SK-N-MC (cell line): ENCODE data around the gene UBD.

ENCODE experiments used
- DNase-seq: peaks from one replicate; pipeline ENCODE4 v3.0.0-alpha.2; 2011; ENCODE audit warnings: low read depth, low spot score
- H3K27ac ChIP-seq: fragments of 200-600 bp; sonication (generic); 2 replicates; pipeline ENCODE4 v1.5.1; 2016; ENCODE audit warnings: mixed run types
- H3K36me3 ChIP-seq: fragments of 200-600 bp; sonication (generic); 2 replicates; pipeline ENCODE4 v1.6.1; 2017; ENCODE audit warnings: antibody characterized with exemption, low read length, mixed read lengths; ENCODE audit not compliant: insufficient read depth
- H3K4me3 ChIP-seq: fragments of 200-600 bp; sonication (generic); 2 replicates; pipeline ENCODE4 v1.5.1; 2016
- H3K9ac ChIP-seq: fragments of 200-600 bp; sonication (generic); 2 replicates; pipeline ENCODE4 v1.8.0; 2017; ENCODE audit warnings: mixed run types, mixed read lengths; ENCODE audit not compliant: insufficient read length
- H3K9me3 ChIP-seq: fragments of 200-600 bp; sonication (generic); 2 replicates; pipeline ENCODE4 v1.6.1; 2017; ENCODE audit warnings: low read depth, mild to moderate bottlenecking, antibody characterized with exemption, low read length, moderate library complexity, mixed read lengths
- EZH2 ChIP-seq: fragments of 200-600 bp; sonication (generic); IDR thresholded peaks from one replicate; pipeline ENCODE4 v1.6.1; 2017; ENCODE audit warnings: antibody characterized with exemption
- FOXP2 ChIP-seq: optimal IDR thresholded peaks from 2 replicates; pipeline ENCODE3; 2011; ENCODE audit warnings: mild to moderate bottlenecking, moderate library complexity; ENCODE audit not compliant: insufficient read depth; ENCODE audit errors: extremely low read length, control extremely low read depth
- POLR2AphosphoS5 ChIP-seq: IDR thresholded peaks from 2 replicates; pipeline ENCODE4 v1.6.1; 2012; ENCODE audit warnings: mild to moderate bottlenecking, low read depth, low read length, borderline replicate concordance

UBD gene

DNA sequence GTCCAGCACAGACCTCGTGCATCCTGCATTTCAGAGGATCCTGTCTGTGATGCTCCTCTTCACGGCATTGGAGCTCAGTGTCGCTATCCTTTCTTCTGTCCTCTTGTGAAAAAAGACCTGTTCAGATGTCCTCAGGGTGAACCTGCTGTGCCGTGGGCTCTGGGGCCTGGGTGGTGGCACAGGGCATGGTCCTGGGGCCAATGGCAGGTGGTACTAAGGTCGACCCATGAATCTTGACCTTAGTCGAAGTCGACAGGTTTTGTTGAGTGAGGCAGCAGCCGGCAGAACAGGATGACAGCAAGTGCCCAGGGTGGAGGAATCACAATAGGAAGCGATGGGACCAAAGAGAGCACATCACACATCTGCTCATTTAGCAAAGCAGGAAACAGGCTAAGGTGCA lies 49.8 kb downstream of the UBD start:
- TF ChIP-seq FOXP2 (no peak), POLR2AphosphoS5 (no peak), EZH2 (no peak)
- H3K4me3 ChIP-seq: no peak overlapping the region
- no peak overlapping the region for H3K9ac ChIP-seq
- no peak for DNase-seq
- no peaks in the 10 kb centered on the region for H3K36me3 ChIP-seq
- no peak overlapping the region for H3K27ac ChIP-seq
- no peaks in the 10 kb centered on the region for H3K9me3 ChIP-seq

GRCh38 chr6:29509239-29509638 lies 50.3 kb downstream of the UBD start:
- no peak for DNase-seq
- no peak overlapping the region for H3K27ac ChIP-seq
- no peak for TF ChIP-seq EZH2
- TF ChIP-seq POLR2AphosphoS5: no peak
- no peak for TF ChIP-seq FOXP2
- no peaks in the 10 kb centered on the region for H3K36me3 ChIP-seq
- no peaks in the 10 kb centered on the region for H3K9me3 ChIP-seq
- no peak overlapping the region for H3K4me3 ChIP-seq
- no peak overlapping the region for H3K9ac ChIP-seq

DNA sequence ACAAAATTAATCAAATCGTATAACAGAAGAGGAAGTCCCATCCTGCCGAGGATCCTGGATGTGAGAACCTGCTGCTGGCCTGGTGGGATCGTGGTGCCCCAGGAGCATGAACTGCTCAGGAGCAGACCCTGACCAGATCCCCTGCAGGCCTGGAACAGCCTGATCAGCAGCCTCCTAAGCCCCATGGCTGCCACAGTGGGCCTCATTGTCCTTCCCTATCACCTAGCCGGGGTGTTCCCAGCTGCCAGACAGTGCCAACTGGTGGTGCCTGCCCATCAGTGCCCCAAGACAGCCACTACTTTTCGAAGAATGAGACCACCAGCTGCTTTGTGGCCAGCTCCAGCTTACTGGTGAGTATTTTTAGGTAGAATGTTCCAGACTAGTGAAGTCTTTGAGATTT lies 52.2 kb downstream of the UBD start:
- H3K9ac ChIP-seq: no peak overlapping the region
- DNase-seq: no peak
- no peak overlapping the region for H3K27ac ChIP-seq
- no peaks in the 10 kb centered on the region for H3K9me3 ChIP-seq
- no peaks in the 10 kb centered on the region for H3K36me3 ChIP-seq
- no peak overlapping the region for H3K4me3 ChIP-seq
- TF ChIP-seq POLR2AphosphoS5 (no peak), FOXP2 (no peak), EZH2 (no peak)

DNA sequence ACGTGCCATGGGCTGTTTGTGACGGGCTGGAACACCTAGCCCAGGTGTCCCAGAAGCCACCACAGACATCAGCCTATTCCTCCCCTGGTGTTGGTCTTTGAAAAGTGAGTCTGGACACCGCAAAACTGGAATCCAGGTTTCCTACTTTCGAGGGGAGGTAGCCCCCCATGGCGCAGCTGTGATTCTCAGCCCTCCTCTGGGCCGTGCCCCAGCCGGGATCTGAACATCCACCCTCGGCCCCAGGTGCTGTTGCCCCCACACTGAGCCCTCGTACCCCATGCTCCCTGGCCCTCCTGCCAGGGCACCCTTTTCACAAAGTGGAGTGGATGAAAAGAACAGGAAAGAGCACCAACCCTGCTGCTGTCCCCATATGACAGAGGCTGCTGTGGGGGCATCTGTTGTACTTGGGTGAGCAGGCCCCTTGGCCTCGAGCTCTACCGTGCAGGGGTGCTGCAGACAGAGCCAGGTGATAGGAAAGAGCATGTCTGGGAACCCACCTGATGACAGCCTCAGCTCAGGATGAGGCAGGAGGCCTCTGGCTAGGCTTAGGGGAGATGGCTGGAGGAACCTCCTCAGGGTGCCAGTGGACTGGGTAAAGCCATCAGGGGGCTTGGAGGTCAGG lies 53.0 kb downstream of the UBD start:
- H3K9me3 ChIP-seq: no peaks in the 10 kb centered on the region
- no peak for TF ChIP-seq EZH2
- TF ChIP-seq FOXP2: no peak
- no peak for TF ChIP-seq POLR2AphosphoS5

GRCh38 chr6:29505808-29506207 lies 53.7 kb downstream of the UBD start:
- no peak overlapping the region for H3K9ac ChIP-seq
- no peak overlapping the region for H3K4me3 ChIP-seq
- no peaks in the 10 kb centered on the region for H3K9me3 ChIP-seq
- no peak for TF ChIP-seq FOXP2
- no peaks in the 10 kb centered on the region for H3K36me3 ChIP-seq
- no peak overlapping the region for H3K27ac ChIP-seq
- DNase-seq: no peak

More for the DNA sequence above, 53.0 kb downstream of the UBD start:
- H3K4me3 ChIP-seq: no peak overlapping the region
- no peaks in the 10 kb centered on the region for H3K36me3 ChIP-seq
- no peak for DNase-seq
- H3K9ac ChIP-seq: no peak overlapping the region
- H3K27ac ChIP-seq: no peak overlapping the region
